GM13977 (cell line): ENCODE measurements around the gene GOLGA2.

Experiments used
- DNase-seq: peaks from one replicate; pipeline ENCODE4 v3.0.0; 2012; ENCODE audit warnings: low spot score
- CTCF ChIP-seq: IDR thresholded peaks from 2 replicates; pipeline ENCODE4 v1.5.1; 2012; ENCODE audit warnings: mild to moderate bottlenecking, control low read depth; ENCODE audit not compliant: insufficient read depth; ENCODE audit errors: extremely low read depth, missing control alignments
- in situ Hi-C: fragments of 300-500 bp; cut with MboI; formaldehyde crosslinking; loops from one replicate; pipeline ENCODE4 v1.12.0; 2022; ENCODE audit warnings: low sequenced_read_pairs, low pct_unique_long_range_greater_than_20kb, mixed read lengths, inconsistent platforms; ENCODE audit not compliant: unreplicated experiment

GOLGA2 gene

GRCh38 chr9:128222026-128222425 lies 53.8 kb downstream of the GOLGA2 start:
- no peak for TF ChIP-seq CTCF
- DNase-seq, result no peak
- in situ Hi-C loops, result no loop called here

- TF ChIP-seq CTCF, result no peak
- in situ Hi-C loops, result no loop called here
- no peak for DNase-seq
These were observed 56.0 kb downstream of the GOLGA2 start for GRCh38 chr9:128219831-128220230.

GRCh38 chr9:128218518-128219389 lies 57.1 kb downstream of the GOLGA2 start:
- TF ChIP-seq CTCF, result no peak
- in situ Hi-C loops, result no loop called here
- peak; percentile 98 for DNase-seq

GRCh38 chr9:128218172-128218517 lies 57.7 kb downstream of the GOLGA2 start:
- in situ Hi-C loops, result no loop called here
- no peak for TF ChIP-seq CTCF
- DNase-seq, result no peak

- DNase-seq, result no peak
- no peak for TF ChIP-seq CTCF
- in situ Hi-C loops, result no loop called here
These were observed 58.8 kb downstream of the GOLGA2 start for GRCh38 chr9:128216781-128217553.

- in situ Hi-C loops, result no loop called here
- no peak for DNase-seq
These were observed 60.1 kb downstream of the GOLGA2 start for GRCh38 chr9:128215491-128216409.

More at GRCh38 chr9:128215491-128216409, 60.1 kb downstream of the GOLGA2 start:
- no peak for TF ChIP-seq CTCF
